Measurements from ENCODE around the gene PRPH.

GRCh38 chr12:49273726-49274395 lies 21.1 kb upstream of the PRPH start:
- TF ChIP-seq CTCF (IDR thresholded peaks at IDR 0.05) (no peak), EZH2 (IDR thresholded peaks at IDR 0.05; ENCODE audit: borderline replicate concordance, insufficient read depth, low read depth, low read length, poor library complexity, severe bottlenecking) (no peak)
